Prostate gland (tissue), 2 donors: ENCODE measurements around the gene GPC5.

Experiments
- CTCF ChIP-seq, 4 experiments: fragments of 200-600 bp in 2 of 4; fragments of 450-650 bp in 2 of 4; sonication (generic) in 2 of 4; IDR thresholded peaks; 1 replicate in 3 of 4; 2 replicates in 1 of 4; pipeline ENCODE4 v1.5.1; 2016 to 2019; ENCODE audit warnings: antibody characterized with exemption in 4 of 4, mild to moderate bottlenecking in 2 of 4, moderate library complexity in 2 of 4
- POLR2A ChIP-seq: fragments of 450-650 bp; IDR thresholded peaks from one replicate; pipeline ENCODE4 v1.6.1; 2016; ENCODE audit warnings: antibody characterized with exemption, mild to moderate bottlenecking
- POLR2AphosphoS5 ChIP-seq: sonication (generic); formaldehyde crosslinking; IDR thresholded peaks from one replicate; pipeline ENCODE4 v1.6.1; 2017; ENCODE audit warnings: antibody characterized with exemption

DNA sequence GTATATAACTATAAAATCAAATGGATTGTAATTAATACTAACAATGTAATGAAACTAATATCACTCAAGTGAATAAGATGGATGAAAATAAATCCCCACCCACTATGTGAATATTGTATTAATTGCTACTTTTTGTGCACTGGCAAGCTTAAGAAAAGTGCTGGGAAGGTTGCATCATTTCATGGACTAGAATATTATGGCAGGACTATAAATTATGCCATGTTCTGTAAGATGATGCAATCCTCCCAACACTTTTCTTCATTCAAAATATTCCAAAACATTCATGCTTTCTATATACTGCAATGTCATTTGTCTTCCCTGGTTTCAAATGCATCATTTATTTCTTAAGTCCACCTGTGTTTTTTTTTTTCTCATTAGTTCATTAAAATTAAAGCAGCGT is 1370.6 kb downstream of the GPC5 start:
- TF ChIP-seq CTCF (IDR thresholded peaks at IDR 0.05) = no peak
- TF ChIP-seq POLR2AphosphoS5 = no peak
- TF ChIP-seq POLR2A = no peak
